Measurements from ENCODE around the gene RUNDC3A.

RUNDC3A gene

DNA sequence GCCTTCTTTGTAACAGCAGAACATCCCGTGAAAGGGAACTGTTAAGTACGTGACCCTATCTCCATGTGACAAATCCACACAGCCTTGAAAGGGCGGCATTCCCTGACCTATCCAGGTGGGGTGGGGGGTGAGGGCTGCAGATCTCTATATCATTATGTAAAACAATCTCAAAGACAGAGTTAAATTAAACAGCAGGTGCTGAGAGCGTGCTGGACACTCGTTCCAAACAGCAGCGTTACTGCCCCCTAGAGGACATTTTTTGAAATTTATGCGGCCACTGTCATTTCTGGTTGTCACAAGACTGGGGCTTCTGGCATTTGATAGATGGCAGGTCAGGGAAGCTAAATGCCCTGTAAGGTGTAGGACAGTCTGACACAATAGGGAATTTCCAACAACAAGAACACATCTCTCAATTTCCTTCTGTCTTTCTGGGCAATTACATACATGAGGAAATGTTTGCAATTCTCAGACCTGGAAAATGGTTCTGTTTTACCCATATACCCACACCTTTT, 22.9 kb downstream of the RUNDC3A start (continued):
- TF ChIP-seq ZNF629 (tag by site-specific recombination; IDR thresholded peaks at IDR 0.05) = peak; percentile 20; the same call in 1 of the 2 replicates
- TF ChIP-seq HIC1 (tag by site-specific recombination; IDR thresholded peaks at IDR 0.05) = no peak
- TF ChIP-seq ZNF426 (tag by site-specific recombination; IDR thresholded peaks at IDR 0.05) = no peak
- no peak for TF ChIP-seq GLIS2 (tag by site-specific recombination; IDR thresholded peaks at IDR 0.05)
- TF ChIP-seq KLF10 (tag by site-specific recombination; IDR thresholded peaks at IDR 0.05) = no peak
- no peak for TF ChIP-seq ZNF704 (tag by site-specific recombination; IDR thresholded peaks at IDR 0.05)

DNA sequence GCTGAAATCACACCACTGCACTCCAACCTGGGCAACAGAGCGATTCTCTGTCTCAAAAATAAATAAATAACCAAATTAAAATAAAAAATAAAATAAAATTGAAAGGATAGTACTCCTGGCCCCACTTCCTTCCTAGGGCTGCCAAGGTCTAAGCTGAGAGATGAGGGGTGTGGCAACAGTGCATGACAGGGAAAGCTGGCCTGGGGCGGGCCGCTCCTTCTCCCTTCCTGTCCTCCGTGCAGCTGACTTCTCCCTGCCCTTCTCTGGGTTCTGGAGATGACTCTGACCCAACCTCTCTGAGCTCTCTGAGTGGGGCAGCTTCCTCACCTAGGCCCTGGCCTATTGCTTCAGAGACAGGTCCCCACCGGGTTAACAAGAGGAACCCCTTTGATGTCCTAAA, 25.0 kb downstream of the RUNDC3A start:
- no peak overlapping the region for H3K27ac ChIP-seq (ENCODE audit: extremely low read depth, low read depth, low read length)
- CTCF ChIA-PET = interaction anchor here (0.6 to 3.7 kb wide), 6 partner anchors 9 to 480 kb away, joined by 3 to 33 read pairs (median 4); no protein-coding TSS in a partner anchor

GRCh38 chr17:44334315-44334714, 25.9 kb downstream of the RUNDC3A start:
- Histone ChIP-seq H3K4me1 (ENCODE audit: control insufficient read depth, insufficient read depth, low read length) (peaks cover 4% of the 10 kb centered on the region), H3K4me3 (ENCODE audit: low read depth, low read length) (no peak overlapping the region), H3K27ac (ENCODE audit: extremely low read depth, low read depth, low read length) (no peak overlapping the region), H3K9me3 (ENCODE audit: control insufficient read depth, insufficient read depth, low read depth, low read length) (no peaks in the 10 kb centered on the region), H3K36me3 (ENCODE audit: control insufficient read depth in 2 of 2, insufficient read depth in 1 of 2, low read length in 2 of 2) (no peaks in the 10 kb centered on the region)
- POLR2A ChIA-PET = interaction anchor here (2.8 kb wide), 1 partner anchor 11 kb away, joined by 11 read pairs; the partner anchor contains the start of gene GRN
- CTCF ChIA-PET = interaction anchor here (0.6 to 3.7 kb wide), 4 partner anchors 8 to 129 kb away, joined by 3 to 33 read pairs (median 4); no protein-coding TSS in a partner anchor
- TF ChIP-seq GFI1B (tag by site-specific recombination; IDR thresholded peaks at IDR 0.05) (no peak), ZNF146 (tag by site-specific recombination; IDR thresholded peaks at IDR 0.05) (no peak), ZFP37 (tag by site-specific recombination; IDR thresholded peaks at IDR 0.05) (no peak), SALL2 (tag by site-specific recombination; IDR thresholded peaks at IDR 0.05; ENCODE audit: borderline replicate concordance) (no peak), ZNF148 (tag by site-specific recombination; IDR thresholded peaks at IDR 0.05; ENCODE audit: borderline replicate concordance) (no peak), ZBTB17 (tag by site-specific recombination; IDR thresholded peaks at IDR 0.05) (no peak), ZNF473 (tag by site-specific recombination; IDR thresholded peaks at IDR 0.05) (no peak), ZSCAN23 (tag by site-specific recombination; IDR thresholded peaks at IDR 0.05) (no peak), ZNF2 (tag by site-specific recombination; IDR thresholded peaks at IDR 0.05) (no peak), ZNF777 (tag by site-specific recombination; IDR thresholded peaks at IDR 0.05; ENCODE audit: borderline replicate concordance) (no peak), ZNF221 (tag by site-specific recombination; IDR thresholded peaks at IDR 0.05; ENCODE audit: borderline replicate concordance) (no peak), ZNF416 (tag by site-specific recombination; IDR thresholded peaks at IDR 0.05) (no peak)

More for the DNA sequence above, 25.0 kb downstream of the RUNDC3A start:
- Histone ChIP-seq H3K4me1 (ENCODE audit: control insufficient read depth, insufficient read depth, low read length) (peaks cover 4% of the 10 kb centered on the region), H3K9me3 (ENCODE audit: control insufficient read depth, insufficient read depth, low read depth, low read length) (no peaks in the 10 kb centered on the region), H3K4me3 (ENCODE audit: low read depth, low read length) (no peak overlapping the region), H3K36me3 (ENCODE audit: control insufficient read depth in 2 of 2, insufficient read depth in 1 of 2, low read length in 2 of 2) (no peaks in the 10 kb centered on the region)
- POLR2A ChIA-PET = interaction anchor here (1.5 to 3.7 kb wide), 2 partner anchors 11 to 112 kb away, joined by 3 to 18 read pairs; partner anchors contain the start of gene GRN
- TF ChIP-seq ZNF658 (tag by site-specific recombination; IDR thresholded peaks at IDR 0.05) = no peak
- TF ChIP-seq ZNF175 (tag by site-specific recombination; IDR thresholded peaks at IDR 0.05) = no peak
- TF ChIP-seq, protein P1, sequence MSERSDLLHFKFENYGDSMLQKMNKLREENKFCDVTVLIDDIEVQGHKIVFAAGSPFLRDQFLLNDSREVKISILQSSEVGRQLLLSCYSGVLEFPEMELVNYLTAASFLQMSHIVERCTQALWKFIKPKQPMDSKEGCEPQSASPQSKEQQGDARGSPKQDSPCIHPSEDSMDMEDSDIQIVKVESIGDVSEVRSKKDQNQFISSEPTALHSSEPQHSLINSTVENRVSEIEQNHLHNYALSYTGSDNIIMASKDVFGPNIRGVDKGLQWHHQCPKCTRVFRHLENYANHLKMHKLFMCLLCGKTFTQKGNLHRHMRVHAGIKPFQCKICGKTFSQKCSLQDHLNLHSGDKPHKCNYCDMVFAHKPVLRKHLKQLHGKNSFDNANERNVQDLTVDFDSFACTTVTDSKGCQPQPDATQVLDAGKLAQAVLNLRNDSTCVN (tag by site-specific recombination; optimal IDR thresholded peaks at IDR 0.05) = no peak
- no peak for TF ChIP-seq BCL11B (tag by site-specific recombination; IDR thresholded peaks at IDR 0.05; ENCODE audit: low read depth)
- TF ChIP-seq ZBTB1 (tag by site-specific recombination; IDR thresholded peaks at IDR 0.05) = no peak
- TF ChIP-seq, protein P2, sequence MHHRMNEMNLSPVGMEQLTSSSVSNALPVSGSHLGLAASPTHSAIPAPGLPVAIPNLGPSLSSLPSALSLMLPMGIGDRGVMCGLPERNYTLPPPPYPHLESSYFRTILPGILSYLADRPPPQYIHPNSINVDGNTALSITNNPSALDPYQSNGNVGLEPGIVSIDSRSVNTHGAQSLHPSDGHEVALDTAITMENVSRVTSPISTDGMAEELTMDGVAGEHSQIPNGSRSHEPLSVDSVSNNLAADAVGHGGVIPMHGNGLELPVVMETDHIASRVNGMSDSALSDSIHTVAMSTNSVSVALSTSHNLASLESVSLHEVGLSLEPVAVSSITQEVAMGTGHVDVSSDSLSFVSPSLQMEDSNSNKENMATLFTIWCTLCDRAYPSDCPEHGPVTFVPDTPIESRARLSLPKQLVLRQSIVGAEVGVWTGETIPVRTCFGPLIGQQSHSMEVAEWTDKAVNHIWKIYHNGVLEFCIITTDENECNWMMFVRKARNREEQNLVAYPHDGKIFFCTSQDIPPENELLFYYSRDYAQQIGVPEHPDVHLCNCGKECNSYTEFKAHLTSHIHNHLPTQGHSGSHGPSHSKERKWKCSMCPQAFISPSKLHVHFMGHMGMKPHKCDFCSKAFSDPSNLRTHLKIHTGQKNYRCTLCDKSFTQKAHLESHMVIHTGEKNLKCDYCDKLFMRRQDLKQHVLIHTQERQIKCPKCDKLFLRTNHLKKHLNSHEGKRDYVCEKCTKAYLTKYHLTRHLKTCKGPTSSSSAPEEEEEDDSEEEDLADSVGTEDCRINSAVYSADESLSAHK (tag by site-specific recombination; IDR thresholded peaks at IDR 0.05) = no peak
- no peak for TF ChIP-seq GLI4 (tag by site-specific recombination; IDR thresholded peaks at IDR 0.05)
